Ishikawa (cell line): ENCODE results near the gene RNF138.

Experiments used
- CEBPB ChIP-seq: IDR thresholded peaks from 2 replicates; pipeline ENCODE4 v1.6.1; 2012
- EGR1 ChIP-seq: IDR thresholded peaks from 2 replicates; pipeline ENCODE4 v1.6.1; 2012
- EP300 ChIP-seq: IDR thresholded peaks from 2 replicates; pipeline ENCODE4 v1.6.1; 2012; ENCODE audit warnings: borderline replicate concordance
- FOXM1 ChIP-seq: IDR thresholded peaks from 2 replicates; pipeline ENCODE4 v1.6.1; 2012; ENCODE audit warnings: low read depth, borderline replicate concordance
- RAD21 ChIP-seq: IDR thresholded peaks from 2 replicates; pipeline ENCODE4 v1.6.1; 2012; ENCODE audit warnings: low read depth
- REST ChIP-seq: IDR thresholded peaks from 2 replicates; pipeline ENCODE4 v1.6.1; 2012; ENCODE audit warnings: low read depth, mild to moderate bottlenecking
- TEAD4 ChIP-seq: IDR thresholded peaks from 2 replicates; pipeline ENCODE4 v1.6.1; 2012
- YY1 ChIP-seq: IDR thresholded peaks from 2 replicates; pipeline ENCODE4 v1.6.1; 2012; ENCODE audit warnings: low read depth

GRCh38 chr18:32177530-32177929, 85.9 kb downstream of the RNF138 start:
- TF ChIP-seq REST (no peak), TEAD4 (no peak), CEBPB (no peak), FOXM1 (no peak), EGR1 (no peak), YY1 (no peak), RAD21 (no peak), EP300 (no peak)
